ENCODE results near the gene CYTL1.

GRCh38 chr4:4981427-4981826 is 37.8 kb downstream of the CYTL1 start:
- TF ChIP-seq HDGF (IDR thresholded peaks at IDR 0.05) (no peak), NFIC (IDR thresholded peaks at IDR 0.05) (no peak), MAZ (CRISPR knock-in tag; conservative IDR thresholded peaks at IDR 0.05 in 1 of 2, IDR thresholded peaks at IDR 0.05 in 1 of 2) (no peak), BMI1 (IDR thresholded peaks at IDR 0.05; ENCODE audit: low read length) (no peak), RCOR1 (IDR thresholded peaks at IDR 0.05; ENCODE audit: borderline replicate concordance in 1 of 2, low read depth in 2 of 2, low read length in 2 of 2) (no peak), THRA (IDR thresholded peaks at IDR 0.05) (no peak), ZFP36 (IDR thresholded peaks at IDR 0.05; ENCODE audit: low read depth, low read length, partially characterized antibody) (no peak), RAD21 (CRISPR knock-in tag; conservative IDR thresholded peaks at IDR 0.05 in 1 of 2, IDR thresholded peaks at IDR 0.05 in 1 of 2) (no peak), ZNF197 (CRISPR knock-in tag; IDR thresholded peaks at IDR 0.05; ENCODE audit: low read depth) (no peak), BHLHE40 (IDR thresholded peaks at IDR 0.05; ENCODE audit: low read length) (no peak), ZNF263 (CRISPR knock-in tag; IDR thresholded peaks at IDR 0.05; ENCODE audit: borderline replicate concordance) (no peak), BRCA1 (IDR thresholded peaks at IDR 0.05) (no peak), BRCA1 (CRISPR knock-in tag; IDR thresholded peaks at IDR 0.05) (no peak), CTCF (IDR thresholded peaks at IDR 0.05 in 2 of 3, conservative IDR thresholded peaks at IDR 0.05 in 1 of 3; ENCODE audit: insufficient read depth in 2 of 3, low read depth in 1 of 3, low read length in 3 of 3) (no peak), CBX1 (IDR thresholded peaks at IDR 0.05; ENCODE audit: low read depth) (no peak)
